Kidney epithelial cell (primary cell): Measurements from ENCODE around the gene PLA2G2D. TPM values are rescaled to one million over a fixed set of nuclear protein-coding genes. Genes with fewer than 3 reads are reported as not detected.

Experiments used
- DNase-seq: peaks from one replicate; pipeline ENCODE4 v3.0.0-alpha.2; 2010; ENCODE audit warnings: low read depth
- H3K27me3 ChIP-seq: 2 replicates; pipeline ENCODE4 v1.6.0; 2011; ENCODE audit warnings: low read length; ENCODE audit not compliant: control insufficient read depth, insufficient read depth
- H3K36me3 ChIP-seq: 2 replicates; pipeline ENCODE4 v1.5.1; 2011; ENCODE audit warnings: low read length; ENCODE audit not compliant: control insufficient read depth, insufficient read depth
- H3K4me3 ChIP-seq: 2 replicates; pipeline ENCODE4 v1.5.1; 2011; ENCODE audit warnings: low read depth, mild to moderate bottlenecking, control low read depth, low read length
- total RNA-seq: library from RNA; depleted of rRNA; stranded (reverse); fragments of >200 nt; gene quantifications from 2 replicates; pipeline ENCODE4 v1.2.3, GENCODE V29; 2015
- TF ChIP-seq, protein P1 (sequence below): IDR thresholded peaks from 2 replicates; pipeline ENCODE4 v1.5.1; 2011; ENCODE audit warnings: mild to moderate bottlenecking, moderate library complexity, low read length, control low read depth, inconsistent platforms; ENCODE audit not compliant: insufficient read depth, poor library complexity, severe bottlenecking

Gene PLA2G2D
- total RNA-seq, 1 donor from 2014 or later = not detected

DNA sequence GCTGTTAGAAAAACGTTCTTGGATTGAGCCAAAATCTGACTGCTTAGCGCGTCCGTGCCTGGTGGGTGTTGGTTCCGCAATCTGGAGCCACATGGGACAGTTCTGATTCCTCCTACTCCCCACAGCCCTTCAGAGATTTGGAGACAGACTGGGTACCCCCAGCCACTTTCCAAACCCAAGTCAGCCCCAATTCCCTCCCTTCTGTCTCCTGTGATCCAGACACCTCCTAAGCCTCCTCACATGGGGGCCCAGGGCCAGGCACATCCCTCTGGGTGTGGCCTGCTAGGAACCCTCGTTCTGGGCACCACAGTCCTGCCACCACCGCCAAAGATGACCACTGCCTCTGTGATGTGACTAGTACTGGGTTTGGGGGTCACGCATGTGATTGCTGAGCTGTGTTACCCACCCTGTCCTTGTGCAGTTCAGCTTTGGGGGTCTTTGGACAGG, 44.6 kb downstream of the PLA2G2D start:
- no peak for DNase-seq
- Histone ChIP-seq H3K4me3 (no peak overlapping the region), H3K27me3 (peaks cover 2% of the 10 kb centered on the region), H3K36me3 (no peaks in the 10 kb centered on the region)
- TF ChIP-seq, protein P1, sequence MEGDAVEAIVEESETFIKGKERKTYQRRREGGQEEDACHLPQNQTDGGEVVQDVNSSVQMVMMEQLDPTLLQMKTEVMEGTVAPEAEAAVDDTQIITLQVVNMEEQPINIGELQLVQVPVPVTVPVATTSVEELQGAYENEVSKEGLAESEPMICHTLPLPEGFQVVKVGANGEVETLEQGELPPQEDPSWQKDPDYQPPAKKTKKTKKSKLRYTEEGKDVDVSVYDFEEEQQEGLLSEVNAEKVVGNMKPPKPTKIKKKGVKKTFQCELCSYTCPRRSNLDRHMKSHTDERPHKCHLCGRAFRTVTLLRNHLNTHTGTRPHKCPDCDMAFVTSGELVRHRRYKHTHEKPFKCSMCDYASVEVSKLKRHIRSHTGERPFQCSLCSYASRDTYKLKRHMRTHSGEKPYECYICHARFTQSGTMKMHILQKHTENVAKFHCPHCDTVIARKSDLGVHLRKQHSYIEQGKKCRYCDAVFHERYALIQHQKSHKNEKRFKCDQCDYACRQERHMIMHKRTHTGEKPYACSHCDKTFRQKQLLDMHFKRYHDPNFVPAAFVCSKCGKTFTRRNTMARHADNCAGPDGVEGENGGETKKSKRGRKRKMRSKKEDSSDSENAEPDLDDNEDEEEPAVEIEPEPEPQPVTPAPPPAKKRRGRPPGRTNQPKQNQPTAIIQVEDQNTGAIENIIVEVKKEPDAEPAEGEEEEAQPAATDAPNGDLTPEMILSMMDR = no peak

DNA sequence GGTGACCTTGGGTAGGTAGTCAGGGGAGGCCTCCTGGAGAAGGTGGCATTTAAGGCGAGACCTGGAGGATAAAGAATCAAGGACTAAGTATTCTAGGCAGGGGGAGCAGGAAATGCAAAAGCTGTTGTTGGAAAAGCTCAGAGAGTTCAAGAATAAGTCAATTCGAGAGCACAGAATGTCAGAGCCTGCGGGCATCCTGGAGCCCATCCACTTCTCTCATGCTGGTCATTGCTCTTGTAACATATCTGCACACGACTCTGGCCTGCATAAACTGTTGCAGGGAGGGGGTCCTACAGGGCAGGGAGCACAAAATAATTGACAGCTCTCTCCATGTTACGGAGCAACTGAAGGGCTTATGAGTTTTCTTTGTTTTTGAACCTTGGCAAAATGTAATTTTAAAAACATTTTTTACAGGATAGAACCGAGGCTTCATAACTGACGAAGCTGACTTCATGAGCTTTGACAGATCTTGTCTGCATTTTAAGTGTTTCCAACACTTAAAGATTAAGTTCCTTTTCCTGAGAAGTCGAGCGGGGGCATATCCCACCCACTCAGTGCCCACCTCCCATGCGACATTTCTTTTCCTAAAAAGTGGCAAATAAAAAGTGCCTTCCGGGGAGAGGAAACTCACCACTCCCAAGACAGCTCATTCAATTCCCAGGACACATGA, 45.1 kb downstream of the PLA2G2D start:
- TF ChIP-seq, protein P1 = no peak
- peaks cover 2% of the 10 kb centered on the region for H3K27me3 ChIP-seq
- H3K36me3 ChIP-seq = no peaks in the 10 kb centered on the region
- no peak overlapping the region for H3K4me3 ChIP-seq
- no peak for DNase-seq

DNA sequence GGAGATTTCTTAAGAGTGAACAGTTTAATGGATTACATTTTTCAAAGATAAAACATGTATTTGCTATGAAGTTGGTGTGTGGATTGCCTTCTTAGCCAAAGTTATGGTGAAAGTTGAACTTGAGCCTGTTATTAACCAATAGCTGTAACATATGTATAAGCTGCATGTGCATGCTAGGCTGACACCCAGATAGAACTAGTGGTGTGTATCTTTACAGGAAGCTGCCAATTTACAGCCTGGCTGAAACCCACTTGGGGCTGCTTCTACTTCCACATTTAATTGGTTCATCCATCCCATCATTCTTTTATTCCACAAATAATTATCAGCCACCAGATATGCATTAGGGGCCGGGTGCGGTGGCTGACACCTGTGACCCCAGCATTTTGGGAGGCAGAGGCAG, 46.1 kb downstream of the PLA2G2D start:
- H3K4me3 ChIP-seq = no peak overlapping the region
- TF ChIP-seq, protein P1 = no peak
- peaks cover 2% of the 10 kb centered on the region for H3K27me3 ChIP-seq
- no peak for DNase-seq
- H3K36me3 ChIP-seq = no peaks in the 10 kb centered on the region

DNA sequence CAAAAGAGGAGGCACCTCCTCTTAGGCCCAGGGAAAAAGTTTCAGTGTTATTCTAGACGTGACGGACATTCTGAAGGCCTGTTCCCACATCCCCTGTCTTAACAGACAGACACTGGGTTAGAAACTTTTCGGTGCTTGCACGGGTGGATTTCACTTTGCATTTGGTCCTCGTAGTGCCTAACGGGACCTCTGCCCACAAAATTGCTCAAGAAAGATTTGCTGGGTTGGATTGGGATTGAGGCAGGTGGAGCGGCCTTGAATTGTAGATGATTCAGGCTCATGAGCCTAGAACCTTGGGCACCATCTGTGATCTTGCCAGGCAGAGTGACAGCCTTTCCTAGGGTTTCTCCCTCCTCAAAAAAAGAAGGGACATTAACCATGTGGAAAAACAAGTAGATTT, 46.6 kb downstream of the PLA2G2D start:
- Histone ChIP-seq H3K27me3 (peaks cover under 1% of the 10 kb centered on the region), H3K36me3 (no peaks in the 10 kb centered on the region), H3K4me3 (no peak overlapping the region)
- TF ChIP-seq, protein P1 = no peak
- no peak for DNase-seq

DNA sequence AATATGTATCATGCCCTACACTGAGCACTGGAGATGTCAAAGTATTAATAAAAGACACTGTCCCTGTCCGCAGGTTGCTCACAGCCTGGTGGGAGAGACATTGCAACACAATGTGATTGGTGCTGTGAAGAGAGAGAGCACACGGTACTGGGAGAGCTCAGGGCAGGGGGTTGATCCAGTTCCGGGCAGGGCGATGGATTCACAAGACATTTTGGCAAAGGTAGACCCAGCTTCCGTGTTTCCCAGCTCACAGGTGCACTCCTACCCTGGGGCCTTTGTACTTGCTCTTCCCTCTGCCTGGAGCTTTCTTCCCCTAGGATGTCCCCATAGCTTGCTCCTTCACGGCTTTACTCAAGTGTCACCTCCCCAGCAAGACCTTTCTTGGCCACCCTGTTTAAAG, 47.9 kb downstream of the PLA2G2D start:
- TF ChIP-seq, protein P1 = no peak
- no peaks in the 10 kb centered on the region for H3K36me3 ChIP-seq
- no peak overlapping the region for H3K4me3 ChIP-seq
- DNase-seq = no peak
- H3K27me3 ChIP-seq = no peaks in the 10 kb centered on the region

DNA sequence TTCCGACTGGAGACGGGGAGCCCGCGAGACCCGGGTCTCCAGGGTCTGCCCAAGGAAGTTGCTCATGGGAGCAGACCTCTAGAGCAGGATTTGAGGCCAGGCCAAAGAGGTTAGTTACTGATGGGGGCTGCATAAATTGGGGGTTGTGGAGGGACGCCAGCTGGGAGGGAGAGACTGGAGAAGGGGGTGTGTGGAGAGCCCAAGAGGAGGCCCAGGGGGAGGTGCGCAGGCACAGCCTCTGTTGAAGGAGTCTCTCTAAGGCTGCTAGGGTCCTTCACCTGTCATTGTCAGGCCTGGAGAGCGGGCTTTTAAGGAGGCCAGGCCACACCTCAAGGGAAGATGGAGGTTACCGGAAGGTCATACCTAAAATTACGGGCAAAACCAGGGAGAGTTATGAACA, 49.0 kb downstream of the PLA2G2D start:
- no peaks in the 10 kb centered on the region for H3K27me3 ChIP-seq

More for the DNA sequence above, 49.0 kb downstream of the PLA2G2D start:
- H3K36me3 ChIP-seq = no peaks in the 10 kb centered on the region
- H3K4me3 ChIP-seq = no peak overlapping the region
- TF ChIP-seq, protein P1 = no peak
- DNase-seq = no peak
